GM23338 (cell line): ENCODE data around the gene RCSD1. TPM values are rescaled to one million over a fixed set of nuclear protein-coding genes. Genes with fewer than 3 reads are reported as not detected.

Experiments used
- ATAC-seq: fragments of 200-7000 bp; cut with Tn5 transposase; 3 replicates; pipeline ENCODE4 v1.9.1; 2020
- DNase-seq: peaks from one replicate; pipeline ENCODE4 v3.0.0-alpha.2; 2015; ENCODE audit warnings: low spot score
- H2AFZ ChIP-seq: fragments of 200-600 bp; sonication (generic); 2 replicates; pipeline ENCODE4 v1.8.0; 2016; ENCODE audit warnings: antibody characterized with exemption, mild to moderate bottlenecking, moderate library complexity
- H3F3A ChIP-seq: fragments of 200-600 bp; sonication (generic); replicated peaks from 2 replicates; pipeline ENCODE4 v1.8.0; 2017; ENCODE audit warnings: antibody characterized with exemption, mixed run types, low read depth
- H3K27ac ChIP-seq: fragments of 200-600 bp; sonication (generic); 2 replicates; pipeline ENCODE4 v1.6.1; 2016; ENCODE audit warnings: low read depth
- H3K27me3 ChIP-seq: fragments of 200-600 bp; sonication (generic); 2 replicates; pipeline ENCODE4 v1.8.0; 2016; ENCODE audit warnings: mild to moderate bottlenecking, mixed run types, moderate library complexity; ENCODE audit not compliant: insufficient read depth
- H3K36me3 ChIP-seq: fragments of 200-600 bp; sonication (generic); 2 replicates; pipeline ENCODE4 v1.8.0; 2016; ENCODE audit warnings: mild to moderate bottlenecking; ENCODE audit not compliant: insufficient read depth
- H3K4me1 ChIP-seq: fragments of 200-600 bp; sonication (generic); 2 replicates; pipeline ENCODE4 v1.8.0; 2016; ENCODE audit warnings: mild to moderate bottlenecking, moderate library complexity; ENCODE audit not compliant: insufficient read depth
- H3K4me2 ChIP-seq: fragments of 200-600 bp; sonication (generic); 2 replicates; pipeline ENCODE4 v1.7.1; 2017; ENCODE audit warnings: mixed run types
- H3K4me3 ChIP-seq: fragments of 200-600 bp; sonication (generic); 2 replicates; pipeline ENCODE4 v1.6.1; 2016; ENCODE audit warnings: mixed run types
- H3K79me2 ChIP-seq: fragments of 200-600 bp; sonication (generic); replicated peaks from 2 replicates; pipeline ENCODE4 v1.8.0; 2017; ENCODE audit warnings: mild to moderate bottlenecking; ENCODE audit not compliant: insufficient read depth
- H3K9me2 ChIP-seq: fragments of 200-600 bp; sonication (generic); 2 replicates; pipeline ENCODE4 v1.8.0; 2017; ENCODE audit not compliant: insufficient read depth
- H4K20me1 ChIP-seq: fragments of 200-600 bp; sonication (generic); replicated peaks from 2 replicates; pipeline ENCODE4 v1.8.0; 2017; ENCODE audit warnings: mild to moderate bottlenecking; ENCODE audit not compliant: insufficient read depth
- H3K27ac Mint-ChIP-seq: 2 replicates; pipeline ENCODE4 v1.8.0; 2020; ENCODE audit warnings: inconsistent platforms, mild to moderate bottlenecking, moderate library complexity, mixed read lengths
- H3K27me3 Mint-ChIP-seq: 3 replicates; pipeline ENCODE4 v1.8.0; 2022; ENCODE audit warnings: low read depth, mild to moderate bottlenecking, moderate library complexity, mixed read lengths, inconsistent platforms; ENCODE audit not compliant: insufficient read depth, poor library complexity
- H3K36me3 Mint-ChIP-seq: 3 replicates; pipeline ENCODE4 v1.8.0; 2021; ENCODE audit warnings: low read depth, mild to moderate bottlenecking, inconsistent platforms, moderate library complexity, mixed read lengths
- H3K4me1 Mint-ChIP-seq: 3 replicates; pipeline ENCODE4 v1.8.0; 2020; ENCODE audit warnings: mild to moderate bottlenecking, inconsistent platforms, mixed read lengths
- H3K4me3 Mint-ChIP-seq: 3 replicates; pipeline ENCODE4 v1.8.0; 2021; ENCODE audit warnings: moderate library complexity, mild to moderate bottlenecking, inconsistent platforms, mixed read lengths
- H3K9me3 Mint-ChIP-seq: 3 replicates; pipeline ENCODE4 v1.8.0; 2020; ENCODE audit warnings: moderate library complexity, mild to moderate bottlenecking, inconsistent platforms, mixed read lengths
- CREB1 ChIP-seq: fragments of 250-450 bp; sonication (Bioruptor Pico); IDR thresholded peaks from 2 replicates; pipeline ENCODE4 v1.5.0; 2020; ENCODE audit warnings: low read depth, mild to moderate bottlenecking, moderate library complexity
- EZH2 ChIP-seq: fragments of 200-600 bp; sonication (generic); IDR thresholded peaks from one replicate; pipeline ENCODE4 v1.8.0; 2017; ENCODE audit warnings: antibody characterized with exemption, mild to moderate bottlenecking, low read depth; ENCODE audit not compliant: unreplicated experiment
- EZH2phosphoT487 ChIP-seq: fragments of 200-600 bp; sonication (generic); IDR thresholded peaks from one replicate; pipeline ENCODE4 v1.8.1; 2018; ENCODE audit warnings: antibody characterized with exemption; ENCODE audit not compliant: unreplicated experiment
- JUNB ChIP-seq: IDR thresholded peaks from one replicate; pipeline ENCODE4 v1.6.1; 2016; ENCODE audit warnings: antibody characterized with exemption; ENCODE audit not compliant: unreplicated experiment
- NANOG ChIP-seq: IDR thresholded peaks from 2 replicates; pipeline ENCODE4 v1.6.1; 2016; ENCODE audit warnings: antibody characterized with exemption, borderline replicate concordance
- POLR2AphosphoS5 ChIP-seq: IDR thresholded peaks from 2 replicates; pipeline ENCODE4 v1.6.1; 2016; ENCODE audit warnings: antibody characterized with exemption, low read depth
- STAT1 ChIP-seq: IDR thresholded peaks from one replicate; pipeline ENCODE4 v1.6.1; 2016; ENCODE audit warnings: antibody characterized with exemption; ENCODE audit not compliant: unreplicated experiment
- ZNF114 ChIP-seq: fragments of 250-450 bp; sonication (Bioruptor Pico); IDR thresholded peaks from 2 replicates; pipeline ENCODE4 v1.5.0; 2020; ENCODE audit warnings: mild to moderate bottlenecking, moderate library complexity
- ZNF331 ChIP-seq: fragments of 250-450 bp; sonication (Bioruptor Pico); IDR thresholded peaks from 2 replicates; pipeline ENCODE4 v1.5.0; 2020; ENCODE audit warnings: low read depth, mild to moderate bottlenecking, moderate library complexity
- polyA plus RNA-seq: library from polyadenylated mRNA; unstranded; fragments of >200 nt; fragmentation: Nextera tagmentation; extraction: Ambion mirVana; gene quantifications from 2 replicates; pipeline ENCODE4 v1.2.1, GENCODE V29; 2016
- total RNA-seq: library from RNA; depleted of rRNA; stranded (reverse); fragments of >200 nt; shearing (Covaris generic); gene quantifications from 2 replicates; pipeline ENCODE4 v1.2.3, GENCODE V29; 2014
- TF ChIP-seq, protein P1 (sequence below), 2 experiments: fragments of 200-600 bp in 1 of 2; sonication (generic) in 1 of 2; conservative IDR thresholded peaks; 2 replicates each; pipeline versions ENCODE4 v1.5.1 to v1.6.1; 2016 to 2017; ENCODE audit warnings: antibody characterized with exemption in 2 of 2, low read depth in 2 of 2, mild to moderate bottlenecking in 2 of 2, moderate library complexity in 1 of 2
- TF ChIP-seq, protein P2 (sequence below): fragments of 250-450 bp; sonication (Bioruptor Pico); IDR thresholded peaks from 2 replicates; pipeline ENCODE4 v1.5.0; 2020; ENCODE audit warnings: mild to moderate bottlenecking, moderate library complexity
- TF ChIP-seq, protein P3 (sequence below): IDR thresholded peaks from one replicate; pipeline ENCODE4 v1.6.1; 2018; ENCODE audit warnings: antibody characterized with exemption; ENCODE audit not compliant: unreplicated experiment
- TF ChIP-seq, protein P4 (sequence below): IDR thresholded peaks from 2 replicates; pipeline ENCODE4 v1.6.1; 2016; ENCODE audit warnings: antibody characterized with exemption

Gene RCSD1
- total and polyA plus RNA-seq, 2 experiments from 2014 or later, result 0.18 to 0.73 TPM

DNA sequence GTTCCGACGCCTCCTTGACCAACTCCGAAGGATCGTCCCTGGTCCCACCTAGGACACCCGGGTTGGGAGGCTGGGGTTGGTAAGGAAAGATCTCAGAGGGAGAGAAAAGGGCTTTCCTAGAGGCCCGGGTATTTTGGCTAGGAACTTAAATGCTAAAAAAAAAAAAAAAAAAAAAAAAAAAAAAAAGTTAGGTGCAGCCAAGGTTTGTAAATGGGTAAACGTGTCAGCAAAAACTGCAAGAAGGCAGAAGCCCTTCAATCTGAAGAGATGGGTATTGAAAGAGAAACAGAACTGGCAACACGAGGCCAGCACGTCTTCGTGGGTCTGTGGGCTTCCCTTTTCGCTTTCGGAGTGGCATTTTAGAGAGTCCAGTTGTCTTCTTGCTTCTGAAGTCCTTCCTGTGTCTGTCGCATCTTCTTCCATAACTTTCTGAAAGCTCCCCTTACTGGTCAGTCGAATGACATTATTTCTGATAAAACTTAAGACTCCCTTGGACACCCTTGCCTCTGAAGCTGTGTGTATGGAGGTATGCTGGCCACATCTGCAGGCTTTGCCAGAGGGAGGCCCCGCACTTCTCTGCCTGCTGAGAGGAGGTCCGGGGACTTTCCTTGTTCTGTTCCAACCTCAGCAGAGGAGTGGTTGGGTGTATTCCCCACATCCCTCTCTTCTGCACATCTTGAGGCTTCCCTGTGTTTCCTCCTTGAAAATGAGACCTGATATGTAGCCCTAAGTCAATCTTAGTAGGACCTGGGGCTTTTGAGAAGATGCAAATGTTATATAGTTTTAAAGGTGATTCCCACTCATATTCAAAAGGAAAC lies 745 bp downstream of the RCSD1 start:
- Mint-ChIP-seq H3K4me1 (peaks cover 45% of the 10 kb centered on the region), H3K27me3 (peaks cover 43% of the 10 kb centered on the region), H3K36me3 (no peaks in the 10 kb centered on the region; the same call in 2 of the 3 replicates), H3K27ac (no peak overlapping the region), H3K9me3 (no peaks in the 10 kb centered on the region; the same call in 2 of the 3 replicates), H3K4me3 (peak overlapping the region; percentile 75)
- DNase-seq (no peak), ATAC-seq (peak; percentile 11)
- Histone ChIP-seq H3K27me3 (peaks cover 58% of the 10 kb centered on the region), H2AFZ (peak overlapping the region; percentile 98), H4K20me1 (no peaks in the 10 kb centered on the region), H3K36me3 (no peaks in the 10 kb centered on the region), H3K4me2 (peak overlapping the region; percentile 91), H3K4me3 (peak overlapping the region; percentile 80), H3F3A (0 out of 2 replicates have a peak, but pooled peaks cover 9% of the 10 kb centered on the region), H3K79me2 (no peaks in the 10 kb centered on the region), H3K27ac (no peak overlapping the region), H3K4me1 (peaks cover 37% of the 10 kb centered on the region), H3K9me2 (no peaks in the 10 kb centered on the region)
- TF ChIP-seq, protein P1, sequence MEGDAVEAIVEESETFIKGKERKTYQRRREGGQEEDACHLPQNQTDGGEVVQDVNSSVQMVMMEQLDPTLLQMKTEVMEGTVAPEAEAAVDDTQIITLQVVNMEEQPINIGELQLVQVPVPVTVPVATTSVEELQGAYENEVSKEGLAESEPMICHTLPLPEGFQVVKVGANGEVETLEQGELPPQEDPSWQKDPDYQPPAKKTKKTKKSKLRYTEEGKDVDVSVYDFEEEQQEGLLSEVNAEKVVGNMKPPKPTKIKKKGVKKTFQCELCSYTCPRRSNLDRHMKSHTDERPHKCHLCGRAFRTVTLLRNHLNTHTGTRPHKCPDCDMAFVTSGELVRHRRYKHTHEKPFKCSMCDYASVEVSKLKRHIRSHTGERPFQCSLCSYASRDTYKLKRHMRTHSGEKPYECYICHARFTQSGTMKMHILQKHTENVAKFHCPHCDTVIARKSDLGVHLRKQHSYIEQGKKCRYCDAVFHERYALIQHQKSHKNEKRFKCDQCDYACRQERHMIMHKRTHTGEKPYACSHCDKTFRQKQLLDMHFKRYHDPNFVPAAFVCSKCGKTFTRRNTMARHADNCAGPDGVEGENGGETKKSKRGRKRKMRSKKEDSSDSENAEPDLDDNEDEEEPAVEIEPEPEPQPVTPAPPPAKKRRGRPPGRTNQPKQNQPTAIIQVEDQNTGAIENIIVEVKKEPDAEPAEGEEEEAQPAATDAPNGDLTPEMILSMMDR (conservative IDR thresholded peaks at IDR 0.05; ENCODE audit: low read depth in 2 of 2), result no peak
- TF ChIP-seq, protein P2, sequence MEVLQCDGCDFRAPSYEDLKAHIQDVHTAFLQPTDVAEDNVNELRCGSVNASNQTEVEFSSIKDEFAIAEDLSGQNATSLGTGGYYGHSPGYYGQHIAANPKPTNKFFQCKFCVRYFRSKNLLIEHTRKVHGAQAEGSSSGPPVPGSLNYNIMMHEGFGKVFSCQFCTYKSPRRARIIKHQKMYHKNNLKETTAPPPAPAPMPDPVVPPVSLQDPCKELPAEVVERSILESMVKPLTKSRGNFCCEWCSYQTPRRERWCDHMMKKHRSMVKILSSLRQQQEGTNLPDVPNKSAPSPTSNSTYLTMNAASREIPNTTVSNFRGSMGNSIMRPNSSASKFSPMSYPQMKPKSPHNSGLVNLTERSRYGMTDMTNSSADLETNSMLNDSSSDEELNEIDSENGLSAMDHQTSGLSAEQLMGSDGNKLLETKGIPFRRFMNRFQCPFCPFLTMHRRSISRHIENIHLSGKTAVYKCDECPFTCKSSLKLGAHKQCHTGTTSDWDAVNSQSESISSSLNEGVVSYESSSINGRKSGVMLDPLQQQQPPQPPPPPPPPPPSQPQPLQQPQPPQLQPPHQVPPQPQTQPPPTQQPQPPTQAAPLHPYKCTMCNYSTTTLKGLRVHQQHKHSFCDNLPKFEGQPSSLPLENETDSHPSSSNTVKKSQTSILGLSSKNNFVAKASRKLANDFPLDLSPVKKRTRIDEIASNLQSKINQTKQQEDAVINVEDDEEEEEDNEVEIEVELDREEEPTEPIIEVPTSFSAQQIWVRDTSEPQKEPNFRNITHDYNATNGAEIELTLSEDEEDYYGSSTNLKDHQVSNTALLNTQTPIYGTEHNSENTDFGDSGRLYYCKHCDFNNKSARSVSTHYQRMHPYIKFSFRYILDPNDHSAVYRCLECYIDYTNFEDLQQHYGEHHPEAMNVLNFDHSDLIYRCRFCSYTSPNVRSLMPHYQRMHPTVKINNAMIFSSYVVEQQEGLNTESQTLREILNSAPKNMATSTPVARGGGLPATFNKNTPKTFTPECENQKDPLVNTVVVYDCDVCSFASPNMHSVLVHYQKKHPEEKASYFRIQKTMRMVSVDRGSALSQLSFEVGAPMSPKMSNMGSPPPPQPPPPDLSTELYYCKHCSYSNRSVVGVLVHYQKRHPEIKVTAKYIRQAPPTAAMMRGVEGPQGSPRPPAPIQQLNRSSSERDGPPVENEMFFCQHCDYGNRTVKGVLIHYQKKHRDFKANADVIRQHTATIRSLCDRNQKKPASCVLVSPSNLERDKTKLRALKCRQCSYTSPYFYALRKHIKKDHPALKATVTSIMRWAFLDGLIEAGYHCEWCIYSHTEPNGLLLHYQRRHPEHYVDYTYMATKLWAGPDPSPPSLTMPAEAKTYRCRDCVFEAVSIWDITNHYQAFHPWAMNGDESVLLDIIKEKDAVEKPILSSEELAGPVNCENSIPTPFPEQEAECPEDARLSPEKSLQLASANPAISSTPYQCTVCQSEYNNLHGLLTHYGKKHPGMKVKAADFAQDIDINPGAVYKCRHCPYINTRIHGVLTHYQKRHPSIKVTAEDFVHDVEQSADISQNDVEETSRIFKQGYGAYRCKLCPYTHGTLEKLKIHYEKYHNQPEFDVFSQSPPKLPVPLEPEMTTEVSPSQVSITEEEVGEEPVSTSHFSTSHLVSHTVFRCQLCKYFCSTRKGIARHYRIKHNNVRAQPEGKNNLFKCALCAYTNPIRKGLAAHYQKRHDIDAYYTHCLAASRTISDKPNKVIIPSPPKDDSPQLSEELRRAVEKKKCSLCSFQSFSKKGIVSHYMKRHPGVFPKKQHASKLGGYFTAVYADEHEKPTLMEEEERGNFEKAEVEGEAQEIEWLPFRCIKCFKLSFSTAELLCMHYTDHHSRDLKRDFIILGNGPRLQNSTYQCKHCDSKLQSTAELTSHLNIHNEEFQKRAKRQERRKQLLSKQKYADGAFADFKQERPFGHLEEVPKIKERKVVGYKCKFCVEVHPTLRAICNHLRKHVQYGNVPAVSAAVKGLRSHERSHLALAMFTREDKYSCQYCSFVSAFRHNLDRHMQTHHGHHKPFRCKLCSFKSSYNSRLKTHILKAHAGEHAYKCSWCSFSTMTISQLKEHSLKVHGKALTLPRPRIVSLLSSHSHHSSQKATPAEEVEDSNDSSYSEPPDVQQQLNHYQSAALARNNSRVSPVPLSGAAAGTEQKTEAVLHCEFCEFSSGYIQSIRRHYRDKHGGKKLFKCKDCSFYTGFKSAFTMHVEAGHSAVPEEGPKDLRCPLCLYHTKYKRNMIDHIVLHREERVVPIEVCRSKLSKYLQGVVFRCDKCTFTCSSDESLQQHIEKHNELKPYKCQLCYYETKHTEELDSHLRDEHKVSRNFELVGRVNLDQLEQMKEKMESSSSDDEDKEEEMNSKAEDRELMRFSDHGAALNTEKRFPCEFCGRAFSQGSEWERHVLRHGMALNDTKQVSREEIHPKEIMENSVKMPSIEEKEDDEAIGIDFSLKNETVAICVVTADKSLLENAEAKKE, result no peak
- TF ChIP-seq, protein P3, sequence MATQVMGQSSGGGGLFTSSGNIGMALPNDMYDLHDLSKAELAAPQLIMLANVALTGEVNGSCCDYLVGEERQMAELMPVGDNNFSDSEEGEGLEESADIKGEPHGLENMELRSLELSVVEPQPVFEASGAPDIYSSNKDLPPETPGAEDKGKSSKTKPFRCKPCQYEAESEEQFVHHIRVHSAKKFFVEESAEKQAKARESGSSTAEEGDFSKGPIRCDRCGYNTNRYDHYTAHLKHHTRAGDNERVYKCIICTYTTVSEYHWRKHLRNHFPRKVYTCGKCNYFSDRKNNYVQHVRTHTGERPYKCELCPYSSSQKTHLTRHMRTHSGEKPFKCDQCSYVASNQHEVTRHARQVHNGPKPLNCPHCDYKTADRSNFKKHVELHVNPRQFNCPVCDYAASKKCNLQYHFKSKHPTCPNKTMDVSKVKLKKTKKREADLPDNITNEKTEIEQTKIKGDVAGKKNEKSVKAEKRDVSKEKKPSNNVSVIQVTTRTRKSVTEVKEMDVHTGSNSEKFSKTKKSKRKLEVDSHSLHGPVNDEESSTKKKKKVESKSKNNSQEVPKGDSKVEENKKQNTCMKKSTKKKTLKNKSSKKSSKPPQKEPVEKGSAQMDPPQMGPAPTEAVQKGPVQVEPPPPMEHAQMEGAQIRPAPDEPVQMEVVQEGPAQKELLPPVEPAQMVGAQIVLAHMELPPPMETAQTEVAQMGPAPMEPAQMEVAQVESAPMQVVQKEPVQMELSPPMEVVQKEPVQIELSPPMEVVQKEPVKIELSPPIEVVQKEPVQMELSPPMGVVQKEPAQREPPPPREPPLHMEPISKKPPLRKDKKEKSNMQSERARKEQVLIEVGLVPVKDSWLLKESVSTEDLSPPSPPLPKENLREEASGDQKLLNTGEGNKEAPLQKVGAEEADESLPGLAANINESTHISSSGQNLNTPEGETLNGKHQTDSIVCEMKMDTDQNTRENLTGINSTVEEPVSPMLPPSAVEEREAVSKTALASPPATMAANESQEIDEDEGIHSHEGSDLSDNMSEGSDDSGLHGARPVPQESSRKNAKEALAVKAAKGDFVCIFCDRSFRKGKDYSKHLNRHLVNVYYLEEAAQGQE, result no peak
- TF ChIP-seq EZH2 (no peak), STAT1 (no peak), EZH2phosphoT487 (no peak), JUNB (no peak), POLR2AphosphoS5 (no peak), NANOG (no peak), CREB1 (CRISPR knock-in tag) (no peak), ZNF331 (no peak), ZNF114 (no peak)
- TF ChIP-seq, protein P4, sequence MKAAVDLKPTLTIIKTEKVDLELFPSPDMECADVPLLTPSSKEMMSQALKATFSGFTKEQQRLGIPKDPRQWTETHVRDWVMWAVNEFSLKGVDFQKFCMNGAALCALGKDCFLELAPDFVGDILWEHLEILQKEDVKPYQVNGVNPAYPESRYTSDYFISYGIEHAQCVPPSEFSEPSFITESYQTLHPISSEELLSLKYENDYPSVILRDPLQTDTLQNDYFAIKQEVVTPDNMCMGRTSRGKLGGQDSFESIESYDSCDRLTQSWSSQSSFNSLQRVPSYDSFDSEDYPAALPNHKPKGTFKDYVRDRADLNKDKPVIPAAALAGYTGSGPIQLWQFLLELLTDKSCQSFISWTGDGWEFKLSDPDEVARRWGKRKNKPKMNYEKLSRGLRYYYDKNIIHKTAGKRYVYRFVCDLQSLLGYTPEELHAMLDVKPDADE, result no peak
